OCI-LY7 (cell line): ENCODE measurements around the gene ATP9A. TPM values are rescaled to one million over a fixed set of nuclear protein-coding genes. Genes with fewer than 3 reads are reported as not detected.

ENCODE experiments used
- BruUV-seq: library from RNA; stranded (reverse); fragments of 400-500 nt; replicated peaks from 2 replicates; lab custom pipeline; 2021; lab: Mats Ljungman, UMichigan
- CTCF ChIA-PET: fragments of 300-600 bp; sonication (Branson Sonifier 250); formaldehyde crosslinking; loops from one replicate; lab custom pipeline; 2022; ENCODE audit warnings: antibody characterized with exemption; ENCODE audit not compliant: unreplicated experiment; lab: Charles Lee
- POLR2A ChIA-PET: fragments of 300-600 bp; sonication (Branson Sonifier 250); formaldehyde crosslinking; loops from one replicate; lab custom pipeline; 2022; ENCODE audit warnings: antibody characterized with exemption; lab: Charles Lee
- DNase-seq: peaks from one replicate; pipeline ENCODE4 v3.0.0-alpha.2; 2015; ENCODE audit warnings: low spot score
- H2AFZ ChIP-seq: fragments of 200-600 bp; sonication (generic), shearing (Covaris generic); 2 replicates; pipeline ENCODE4 v1.6.1; 2014; ENCODE audit warnings: mild to moderate bottlenecking, antibody characterized with exemption, low read length, moderate library complexity
- H3K27ac ChIP-seq: fragments of 200-600 bp; sonication (generic); 2 replicates; pipeline ENCODE4 v1.5.1; 2014; ENCODE audit warnings: mixed run types, low read depth, mild to moderate bottlenecking, moderate library complexity, low read length, inconsistent platforms; ENCODE audit not compliant: poor library complexity, severe bottlenecking
- H3K36me3 ChIP-seq: fragments of 200-600 bp; sonication (generic); 2 replicates; pipeline ENCODE4 v1.6.1; 2014; ENCODE audit warnings: mild to moderate bottlenecking, antibody characterized with exemption, low read length, moderate library complexity, mixed read lengths; ENCODE audit not compliant: insufficient read depth
- H3K4me1 ChIP-seq: fragments of 200-600 bp; sonication (generic); 2 replicates; pipeline ENCODE4 v1.5.1; 2014; ENCODE audit warnings: mild to moderate bottlenecking, low read length; ENCODE audit not compliant: insufficient read depth, poor library complexity, severe bottlenecking
- H3K4me2 ChIP-seq: fragments of 200-600 bp; sonication (generic); 2 replicates; pipeline ENCODE4 v1.6.1; 2014; ENCODE audit warnings: mild to moderate bottlenecking, low read length
- H3K4me3 ChIP-seq: fragments of 200-600 bp; sonication (generic); 2 replicates; pipeline ENCODE4 v1.5.1; 2014; ENCODE audit warnings: mild to moderate bottlenecking, low read depth, low read length; ENCODE audit not compliant: poor library complexity, severe bottlenecking
- H3K79me2 ChIP-seq: fragments of 200-600 bp; sonication (generic); 2 replicates; pipeline ENCODE4 v1.6.1; 2016; ENCODE audit warnings: low read depth, mild to moderate bottlenecking, low read length, moderate library complexity, mixed read lengths; ENCODE audit not compliant: insufficient read depth
- H3K9me2 ChIP-seq: fragments of 200-600 bp; sonication (generic); 2 replicates; pipeline ENCODE4 v1.6.1; 2016; ENCODE audit warnings: mild to moderate bottlenecking, low read length, mixed read lengths; ENCODE audit not compliant: insufficient read depth
- H3K9me3 ChIP-seq: fragments of 200-600 bp; sonication (generic); 2 replicates; pipeline ENCODE4 v1.6.1; 2014; ENCODE audit warnings: mild to moderate bottlenecking, mixed run types, low read length, mixed read lengths
- H4K20me1 ChIP-seq: fragments of 200-600 bp; sonication (generic); 2 replicates; pipeline ENCODE4 v1.6.1; 2014; ENCODE audit warnings: mild to moderate bottlenecking, antibody characterized with exemption, low read length, moderate library complexity, mixed read lengths; ENCODE audit not compliant: insufficient read depth
- EZH2phosphoT487 ChIP-seq: fragments of 200-600 bp; sonication (generic); IDR thresholded peaks from 2 replicates; pipeline ENCODE4 v1.6.1; 2018; ENCODE audit warnings: low read depth, borderline replicate concordance, mild to moderate bottlenecking, mixed run types, antibody characterized with exemption, low read length, moderate library complexity, mixed read lengths
- intact Hi-C: fragments of 100-400 bp; cut with micrococcal nuclease; formaldehyde crosslinking; loops from one replicate; pipeline ENCODE4 v1.10.0; 2022; ENCODE audit not compliant: unreplicated experiment
- total RNA-seq, 2 experiments: library from RNA; depleted of rRNA in 1 of 2; stranded (reverse); fragments of >200 nt in 1 of 2; shearing (Covaris generic) in 1 of 2; gene quantifications; 2 replicates each; pipeline ENCODE4 v1.2.3, GENCODE V29; 2014 to 2022
- TF ChIP-seq, protein P1 (sequence below): fragments of 200-600 bp; sonication (generic); conservative IDR thresholded peaks from 2 replicates; pipeline ENCODE4 v1.5.1; 2014; ENCODE audit warnings: mild to moderate bottlenecking, antibody characterized with exemption, low read length, moderate library complexity, mixed read lengths

ATP9A gene
- total RNA-seq, 2 experiments from 2014 or later: 0.67 to 0.85 TPM

- no peaks in the 10 kb centered on the region for H3K9me3 ChIP-seq
- no peaks in the 10 kb centered on the region for H3K79me2 ChIP-seq
- no peaks in the 10 kb centered on the region for H3K36me3 ChIP-seq
- no peaks in the 10 kb centered on the region for H3K9me2 ChIP-seq
- peak overlapping the region; percentile 21 for H3K4me3 ChIP-seq
- no peak for TF ChIP-seq EZH2phosphoT487
- TF ChIP-seq, protein P1, sequence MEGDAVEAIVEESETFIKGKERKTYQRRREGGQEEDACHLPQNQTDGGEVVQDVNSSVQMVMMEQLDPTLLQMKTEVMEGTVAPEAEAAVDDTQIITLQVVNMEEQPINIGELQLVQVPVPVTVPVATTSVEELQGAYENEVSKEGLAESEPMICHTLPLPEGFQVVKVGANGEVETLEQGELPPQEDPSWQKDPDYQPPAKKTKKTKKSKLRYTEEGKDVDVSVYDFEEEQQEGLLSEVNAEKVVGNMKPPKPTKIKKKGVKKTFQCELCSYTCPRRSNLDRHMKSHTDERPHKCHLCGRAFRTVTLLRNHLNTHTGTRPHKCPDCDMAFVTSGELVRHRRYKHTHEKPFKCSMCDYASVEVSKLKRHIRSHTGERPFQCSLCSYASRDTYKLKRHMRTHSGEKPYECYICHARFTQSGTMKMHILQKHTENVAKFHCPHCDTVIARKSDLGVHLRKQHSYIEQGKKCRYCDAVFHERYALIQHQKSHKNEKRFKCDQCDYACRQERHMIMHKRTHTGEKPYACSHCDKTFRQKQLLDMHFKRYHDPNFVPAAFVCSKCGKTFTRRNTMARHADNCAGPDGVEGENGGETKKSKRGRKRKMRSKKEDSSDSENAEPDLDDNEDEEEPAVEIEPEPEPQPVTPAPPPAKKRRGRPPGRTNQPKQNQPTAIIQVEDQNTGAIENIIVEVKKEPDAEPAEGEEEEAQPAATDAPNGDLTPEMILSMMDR: no peak
- CTCF ChIA-PET: interaction anchor here (0.6 to 2.0 kb wide), 7 partner anchors 16 to 226 kb away, joined by 3 to 10 read pairs (median 4); no protein-coding TSS in a partner anchor
- intact Hi-C loops: loop anchor here (1.0 to 2.0 kb wide), 4 partner anchors 52 to 222 kb away; partner anchors contain the start of gene NFATC2
- H3K4me1 ChIP-seq: peaks cover 46% of the 10 kb centered on the region
- POLR2A ChIA-PET: interaction anchor here (0.7 to 2.4 kb wide), 20 partner anchors 8 to 354 kb away, joined by 3 to 12 read pairs (median 4); no protein-coding TSS in a partner anchor
- no peak for DNase-seq
- H2AFZ ChIP-seq: peak overlapping the region; percentile 97
- H3K27ac ChIP-seq: peak overlapping the region; percentile 67
- no peaks in the 10 kb centered on the region for H4K20me1 ChIP-seq
- H3K4me2 ChIP-seq: peak overlapping the region; percentile 49
- BruUV-seq: no TSS peak
These were observed 173.7 kb downstream of the ATP9A start for GRCh38 chr20:51594236-51595057.

GRCh38 chr20:51593584-51593983 lies 174.6 kb downstream of the ATP9A start:
- DNase-seq: no peak
- Histone ChIP-seq H3K27ac (no peak overlapping the region), H3K4me3 (no peak overlapping the region), H3K79me2 (no peaks in the 10 kb centered on the region), H3K9me2 (no peaks in the 10 kb centered on the region), H3K4me2 (no peak overlapping the region), H3K4me1 (peaks cover 46% of the 10 kb centered on the region), H3K36me3 (no peaks in the 10 kb centered on the region), H3K9me3 (no peaks in the 10 kb centered on the region), H4K20me1 (no peaks in the 10 kb centered on the region), H2AFZ (peak overlapping the region; percentile 10; the same call in 1 of the 2 replicates)
- CTCF ChIA-PET: no interaction called here
- TF ChIP-seq EZH2phosphoT487: no peak
- TF ChIP-seq, protein P1: no peak
- intact Hi-C loops: no loop called here
- POLR2A ChIA-PET: no interaction called here
- no TSS peak for BruUV-seq

DNA sequence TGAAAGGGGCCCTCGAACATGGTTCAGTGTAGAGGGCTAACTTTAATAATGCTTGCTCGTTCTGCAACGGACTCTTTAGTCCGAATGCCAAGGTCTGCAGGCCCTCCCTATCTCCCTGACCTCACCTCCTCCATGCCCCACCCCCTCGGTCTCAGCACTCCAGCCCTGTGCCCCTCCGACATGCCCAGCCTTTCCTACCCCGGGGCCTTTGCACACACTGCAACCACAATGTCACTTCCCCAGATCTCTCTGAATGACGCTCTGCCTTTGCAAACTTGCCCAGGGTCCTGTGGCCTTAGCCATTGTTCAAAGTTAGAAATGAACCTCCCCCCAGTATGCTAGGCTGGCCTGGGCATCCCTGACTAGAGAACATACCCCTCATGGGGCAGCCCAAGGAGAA lies 175.6 kb downstream of the ATP9A start:
- TF ChIP-seq EZH2phosphoT487: no peak
- TF ChIP-seq, protein P1: no peak
- CTCF ChIA-PET: no interaction called here

More for the DNA sequence above, 175.6 kb downstream of the ATP9A start:
- intact Hi-C loops: no loop called here
- Histone ChIP-seq H3K27ac (no peak overlapping the region), H3K36me3 (no peaks in the 10 kb centered on the region), H3K9me2 (no peaks in the 10 kb centered on the region), H3K4me3 (no peak overlapping the region), H3K9me3 (peaks cover 2% of the 10 kb centered on the region; the same call in 1 of the 2 replicates), H2AFZ (no peak overlapping the region), H3K4me1 (peaks cover 38% of the 10 kb centered on the region), H3K4me2 (no peak overlapping the region), H4K20me1 (no peaks in the 10 kb centered on the region), H3K79me2 (no peaks in the 10 kb centered on the region)
- no TSS peak for BruUV-seq
- POLR2A ChIA-PET: no interaction called here
- no peak for DNase-seq
